Measurements from ENCODE around the gene FARS2. TPM values are rescaled to one million over a fixed set of nuclear protein-coding genes. Genes with fewer than 3 reads are reported as not detected.

FARS2 gene
- total RNA-seq, 1 donor from 2014 or later: 19.9 TPM

DNA sequence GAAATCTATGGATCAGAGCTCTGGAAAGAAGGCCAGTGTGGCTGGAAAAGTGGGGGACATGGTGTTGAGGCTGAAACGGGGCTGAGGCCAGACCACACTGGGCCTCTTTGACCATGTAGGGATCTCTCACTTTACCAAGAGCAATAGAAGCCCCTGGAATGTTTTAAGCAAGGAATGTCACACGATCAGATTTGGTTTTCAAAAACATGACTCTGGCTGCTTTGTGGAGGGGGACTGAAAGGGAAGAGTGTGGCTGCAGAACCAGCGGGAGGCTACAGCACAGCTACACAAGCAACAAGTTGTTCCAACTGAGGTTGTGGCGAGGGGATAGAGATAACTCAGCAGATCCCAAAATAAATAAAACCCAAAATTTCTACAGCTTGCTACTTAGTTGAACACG is 399.5 kb downstream of the FARS2 start:
- Mint-ChIP-seq H3K4me3 (no peak overlapping the region), H3K36me3 (peaks cover 3% of the 10 kb centered on the region), H3K4me1 (peaks cover 5% of the 10 kb centered on the region), H3K9me3 (no peaks in the 10 kb centered on the region), H3K27me3 (ENCODE audit: low read depth) (no peaks in the 10 kb centered on the region), H3K27ac (no peak overlapping the region)
- no peak for TF ChIP-seq CTCF (IDR thresholded peaks at IDR 0.05; ENCODE audit: unreplicated experiment)
- no peak for DNase-seq (ENCODE audit: low spot score in 2 of 2, unreplicated experiment in 2 of 2)

GRCh38 chr6:5662797-5663196 is 401.5 kb downstream of the FARS2 start:
- DNase-seq (ENCODE audit: low spot score in 2 of 2, unreplicated experiment in 2 of 2): no peak
- TF ChIP-seq CTCF (IDR thresholded peaks at IDR 0.05; ENCODE audit: unreplicated experiment): no peak
- Mint-ChIP-seq H3K4me1 (peaks cover 5% of the 10 kb centered on the region), H3K9me3 (peaks cover 5% of the 10 kb centered on the region), H3K27ac (no peak overlapping the region), H3K27me3 (ENCODE audit: low read depth) (no peaks in the 10 kb centered on the region), H3K4me3 (no peak overlapping the region), H3K36me3 (no peaks in the 10 kb centered on the region)

GRCh38 chr6:5663259-5663658 is 401.9 kb downstream of the FARS2 start:
- H3K27ac Mint-ChIP-seq: no peak overlapping the region
- no peak for DNase-seq (ENCODE audit: low spot score in 2 of 2, unreplicated experiment in 2 of 2)
- no peak for TF ChIP-seq CTCF (IDR thresholded peaks at IDR 0.05; ENCODE audit: unreplicated experiment)
- no peaks in the 10 kb centered on the region for H3K36me3 Mint-ChIP-seq
- H3K9me3 Mint-ChIP-seq: peaks cover 5% of the 10 kb centered on the region
- H3K4me3 Mint-ChIP-seq: no peak overlapping the region
- H3K4me1 Mint-ChIP-seq: peaks cover 5% of the 10 kb centered on the region
- no peaks in the 10 kb centered on the region for H3K27me3 Mint-ChIP-seq (ENCODE audit: low read depth)

GRCh38 chr6:5663739-5664138 is 402.4 kb downstream of the FARS2 start:
- no peak for DNase-seq (ENCODE audit: low spot score in 2 of 2, unreplicated experiment in 2 of 2)
- Mint-ChIP-seq H3K9me3 (peaks cover 5% of the 10 kb centered on the region), H3K36me3 (no peaks in the 10 kb centered on the region), H3K27me3 (ENCODE audit: low read depth) (no peaks in the 10 kb centered on the region), H3K4me3 (no peak overlapping the region), H3K4me1 (peaks cover 5% of the 10 kb centered on the region), H3K27ac (no peak overlapping the region)
- no peak for TF ChIP-seq CTCF (IDR thresholded peaks at IDR 0.05; ENCODE audit: unreplicated experiment)

DNA sequence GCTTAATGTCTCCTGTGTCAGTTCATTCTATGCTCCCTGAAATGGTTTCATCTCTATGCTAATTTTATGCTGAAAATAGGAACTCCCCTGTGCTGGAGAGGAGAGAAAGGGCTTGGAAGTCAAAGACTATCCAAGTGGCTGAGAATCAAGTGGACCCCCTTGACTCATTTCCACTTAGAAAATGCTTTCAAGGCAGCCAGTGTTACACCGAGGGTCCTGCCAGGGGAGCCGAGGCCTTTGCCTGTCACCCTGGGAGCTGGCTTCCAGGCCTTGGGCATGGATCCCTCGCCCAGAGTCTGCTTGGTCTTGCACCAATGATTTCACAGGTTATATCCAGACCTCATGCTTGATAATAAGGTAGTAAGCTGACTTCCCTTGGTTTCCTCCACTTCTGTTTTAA is 402.8 kb downstream of the FARS2 start:
- no peak for DNase-seq (ENCODE audit: low spot score in 2 of 2, unreplicated experiment in 2 of 2)
- peaks cover 5% of the 10 kb centered on the region for H3K9me3 Mint-ChIP-seq
- no peak overlapping the region for H3K27ac Mint-ChIP-seq
- peaks cover 5% of the 10 kb centered on the region for H3K4me1 Mint-ChIP-seq
- H3K36me3 Mint-ChIP-seq: no peaks in the 10 kb centered on the region
- no peak for TF ChIP-seq CTCF (IDR thresholded peaks at IDR 0.05; ENCODE audit: unreplicated experiment)
- H3K4me3 Mint-ChIP-seq: no peak overlapping the region
- no peaks in the 10 kb centered on the region for H3K27me3 Mint-ChIP-seq (ENCODE audit: low read depth)

- Mint-ChIP-seq H3K4me1 (peaks cover 7% of the 10 kb centered on the region), H3K4me3 (no peak overlapping the region), H3K27ac (no peak overlapping the region), H3K9me3 (peaks cover 5% of the 10 kb centered on the region), H3K27me3 (ENCODE audit: low read depth) (no peaks in the 10 kb centered on the region), H3K36me3 (no peaks in the 10 kb centered on the region)
- TF ChIP-seq CTCF (IDR thresholded peaks at IDR 0.05; ENCODE audit: unreplicated experiment): no peak
- no peak for DNase-seq (ENCODE audit: low spot score in 2 of 2, unreplicated experiment in 2 of 2)
These were observed 403.9 kb downstream of the FARS2 start for GRCh38 chr6:5665173-5665572.

Data from mesothelial cell of epicardium (in vitro differentiated cells).